Small intestine (tissue), 7 donors: ENCODE measurements around the gene GTPBP2. TPM values are rescaled to one million over a fixed set of nuclear protein-coding genes. Genes with fewer than 3 reads are reported as not detected.
"Not testable (repeated sequence)": the region's sequence is repeated elsewhere in the genome, so short reads cannot be mapped to it uniquely, and the experiment has no call there.

Experiments used
- DNase-seq, 2 donors: peaks; one replicate each; pipeline versions ENCODE4 v3.0.0 to v3.0.0-alpha.2; 2013
- FAIRE-seq: peaks from 2 replicates; lab custom pipeline; 2012; peaks lifted over from hg19 to GRCh38; lab: Jason Lieb, UNC
- H3K27ac ChIP-seq, 3 donors: one replicate each; pipeline ENCODE4 v1.5.1; 2013; ENCODE audit warnings: low read length in 2 of 3, mild to moderate bottlenecking in 2 of 3, control low read depth in 1 of 3, inconsistent platforms in 1 of 3, low read depth in 1 of 3, moderate library complexity in 1 of 3
- H3K27me3 ChIP-seq, 3 donors: one replicate each; pipeline ENCODE4 v1.6.1; 2013; ENCODE audit warnings: low read length in 3 of 3, inconsistent platforms in 1 of 3; ENCODE audit not compliant: control insufficient read depth in 3 of 3, insufficient read depth in 3 of 3
- H3K36me3 ChIP-seq, 3 donors: one replicate each; pipeline ENCODE4 v1.6.1; 2013; ENCODE audit warnings: low read length in 3 of 3, inconsistent platforms in 1 of 3, low read depth in 1 of 3, mild to moderate bottlenecking in 1 of 3, moderate library complexity in 1 of 3; ENCODE audit not compliant: control insufficient read depth in 3 of 3, insufficient read depth in 2 of 3
- H3K4me1 ChIP-seq, 3 donors: one replicate each; pipeline ENCODE4 v1.6.1; 2013; ENCODE audit warnings: low read length in 2 of 3, inconsistent platforms in 1 of 3, low read depth in 1 of 3, mild to moderate bottlenecking in 1 of 3, moderate library complexity in 1 of 3; ENCODE audit not compliant: control insufficient read depth in 3 of 3, insufficient read depth in 2 of 3
- H3K4me3 ChIP-seq, 3 donors: one replicate each; pipeline ENCODE4 v1.5.1; 2013; ENCODE audit warnings: low read length in 3 of 3, control low read depth in 1 of 3, inconsistent platforms in 1 of 3, low read depth in 1 of 3, mild to moderate bottlenecking in 1 of 3, moderate library complexity in 1 of 3
- H3K9me3 ChIP-seq, 2 donors: one replicate each; pipeline ENCODE4 v1.6.1; 2013; ENCODE audit warnings: low read depth in 1 of 2, low read length in 1 of 2; ENCODE audit not compliant: control insufficient read depth in 2 of 2, insufficient read depth in 1 of 2
- WGBS, 3 donors: extraction: QIAGEN DNeasy Blood & Tissue Kit; methylation state at CpG; one replicate each; pipeline ENCODE4 v1.1.7; 2013; 5-methylcytosine and 5-hydroxymethylcytosine counted together
- polyA plus RNA-seq, 4 donors: library from polyadenylated mRNA; stranded (reverse) in 3 of 4; unstranded in 1 of 4; fragments of 200-250 nt in 3 of 4; fragments of 120-200 nt in 1 of 4; gene quantifications; one replicate each; pipeline versions ENCODE4 v1.2.1 to v1.2.3, GENCODE V29; 2013
- donor health status: healthy with polysubstance abuse.
- donor health status: control.
- donor health status: control.
- donor health status: Bipolar disorder and iron deficiency.
- donor health status: healthy.

The GTPBP2 gene
- polyA plus RNA-seq, 4 donors, result 33.7 to 81.6 (median 45.7) TPM

- Histone ChIP-seq H3K27ac (peak overlapping the region in 2 of 3 donors; percentile 8 to 36), H3K4me1 (peaks cover 0 to 12% (median 4%) of the 10 kb centered on the region in 3 donors), H3K36me3 (peaks cover 0 to 11% (median 0%) of the 10 kb centered on the region in 3 donors)
- not testable (repeated sequence) for FAIRE-seq, H3K4me3 ChIP-seq, H3K27me3 ChIP-seq, H3K9me3 ChIP-seq
- DNase-seq, result peak in 1 of 2 donors; percentile 40
- 47 to 79% (median 62%) methylated on average over 7 of the region's 7 CpGs for WGBS, 3 donors
Measured at GRCh38 chr6:43633002-43633401, 3.9 kb upstream of the GTPBP2 start.

GRCh38 chr6:43630980-43631619 is 2.0 kb upstream of the GTPBP2 start:
- WGBS, 3 donors, result 93 to 100% (median 100%) methylated on average over 1 of the region's 1 CpG
- peak overlapping the region in 1 of 3 donors; percentile 18 for H3K27ac ChIP-seq
- H3K27me3 ChIP-seq, result no peaks in the 10 kb centered on the region
- H3K9me3 ChIP-seq, result no peaks in the 10 kb centered on the region
- FAIRE-seq, result no peak
- H3K36me3 ChIP-seq, result peaks cover 0 to 13% (median 0%) of the 10 kb centered on the region in 3 donors
- H3K4me1 ChIP-seq, result peaks cover 2 to 24% (median 6%) of the 10 kb centered on the region in 3 donors
- no peak overlapping the region for H3K4me3 ChIP-seq
- no peak for DNase-seq

- no peaks in the 10 kb centered on the region for H3K27me3 ChIP-seq
- peak overlapping the region; percentile 52 to 100 (median 58) for H3K4me3 ChIP-seq
- 0% methylated on average over 41 of the region's 41 CpGs for WGBS, 3 donors
- peaks cover 0 to 27% (median 2%) of the 10 kb centered on the region in 3 donors for H3K36me3 ChIP-seq
- no peaks in the 10 kb centered on the region for H3K9me3 ChIP-seq
- FAIRE-seq (no peak), DNase-seq (peak; percentile 95 to 97)
- peaks cover under 1 to 19% (median 6%) of the 10 kb centered on the region in 3 donors for H3K4me1 ChIP-seq
- H3K27ac ChIP-seq, result peak overlapping the region; percentile 66 to 97 (median 96)
Measured at GRCh38 chr6:43629505-43630300, 639 bp upstream of the GTPBP2 start.

- H3K27ac ChIP-seq, result peak overlapping the region; percentile 61 to 94 (median 92)
- peaks cover 0 to 19% (median 6%) of the 10 kb centered on the region in 3 donors for H3K4me1 ChIP-seq
- peak overlapping the region; percentile 93 to 100 (median 95) for H3K4me3 ChIP-seq
- no peak for FAIRE-seq
- no peaks in the 10 kb centered on the region for H3K27me3 ChIP-seq
- H3K36me3 ChIP-seq, result peaks cover 2 to 39% (median 4%) of the 10 kb centered on the region in 3 donors
- H3K9me3 ChIP-seq, result no peaks in the 10 kb centered on the region
- peak; percentile 48 to 86 for DNase-seq
- WGBS, 3 donors, result 1 to 3% (median 1%) methylated on average over 23 to 25 of the region's 25 CpGs
Measured at GRCh38 chr6:43628393-43629103, 516 bp downstream of the GTPBP2 start.

- Histone ChIP-seq H3K9me3 (no peaks in the 10 kb centered on the region), H3K27ac (peak overlapping the region; percentile 27 to 76 (median 75)), H3K27me3 (no peaks in the 10 kb centered on the region), H3K4me1 (peaks cover 0 to 19% (median 6%) of the 10 kb centered on the region in 3 donors), H3K4me3 (no peak overlapping the region), H3K36me3 (peaks cover 4 to 52% (median 4%) of the 10 kb centered on the region in 3 donors)
- DNase-seq, result peak; percentile 65 to 81
- 62 to 77% (median 74%) methylated on average over 5 of the region's 5 CpGs for WGBS, 3 donors
- no peak for FAIRE-seq
Measured at GRCh38 chr6:43627008-43627825, 1.8 kb downstream of the GTPBP2 start.

GRCh38 chr6:43625393-43625992 is 3.6 kb downstream of the GTPBP2 start:
- Histone ChIP-seq H3K27ac (no peak overlapping the region), H3K27me3 (no peaks in the 10 kb centered on the region), H3K36me3 (peaks cover 4 to 68% (median 16%) of the 10 kb centered on the region in 3 donors), H3K9me3 (no peaks in the 10 kb centered on the region), H3K4me3 (no peak overlapping the region), H3K4me1 (peaks cover 0 to 19% (median 6%) of the 10 kb centered on the region in 3 donors)
- no peak for FAIRE-seq
- WGBS, 3 donors, result 87 to 93% (median 93%) methylated on average over 16 of the region's 16 CpGs
- DNase-seq, result no peak

- 83 to 94% (median 93%) methylated on average over 7 of the region's 7 CpGs for WGBS, 3 donors
- Histone ChIP-seq H3K4me3 (no peak overlapping the region), H3K36me3 (peaks cover 4 to 71% (median 16%) of the 10 kb centered on the region in 3 donors), H3K27me3 (no peaks in the 10 kb centered on the region), H3K9me3 (no peaks in the 10 kb centered on the region), H3K4me1 (peaks cover 0 to 14% (median 6%) of the 10 kb centered on the region in 3 donors), H3K27ac (no peak overlapping the region)
- FAIRE-seq (no peak), DNase-seq (no peak)
Measured at GRCh38 chr6:43624786-43625288, 4.2 kb downstream of the GTPBP2 start.
